Smooth muscle cell (in vitro differentiated cells): ENCODE results near the gene KPRP. TPM values are rescaled to one million over a fixed set of nuclear protein-coding genes. Genes with fewer than 3 reads are reported as not detected.

Experiments used
- DNase-seq: peaks from one replicate; lab custom pipeline; 2025; ENCODE audit not compliant: unreplicated experiment; lab: John Stamatoyannopoulos, UW
- H2AFZ ChIP-seq: fragments of 200-600 bp; sonication (generic); 2 replicates; pipeline ENCODE4 v1.6.0; 2016; ENCODE audit warnings: antibody characterized with exemption, low read depth, mild to moderate bottlenecking
- H3F3A ChIP-seq: fragments of 200-600 bp; sonication (generic); 2 replicates; pipeline ENCODE4 v1.6.0; 2017; ENCODE audit warnings: antibody characterized with exemption, low read depth
- H3K27ac ChIP-seq: fragments of 200-600 bp; sonication (generic); 2 replicates; pipeline ENCODE4 v1.5.1; 2016; ENCODE audit warnings: low read depth, mild to moderate bottlenecking
- H3K27me3 ChIP-seq: fragments of 200-600 bp; sonication (generic); 2 replicates; pipeline ENCODE4 v1.6.1; 2016; ENCODE audit warnings: low read depth, mild to moderate bottlenecking
- H3K36me3 ChIP-seq: fragments of 200-600 bp; sonication (generic); 2 replicates; pipeline ENCODE4 v1.5.1; 2016; ENCODE audit warnings: low read depth
- H3K4me1 ChIP-seq: fragments of 200-600 bp; sonication (generic); 2 replicates; pipeline ENCODE4 v1.5.1; 2016; ENCODE audit warnings: low read depth
- H3K4me2 ChIP-seq: fragments of 200-600 bp; sonication (generic); 2 replicates; pipeline ENCODE4 v1.6.0; 2016; ENCODE audit warnings: mild to moderate bottlenecking
- H3K4me3 ChIP-seq: fragments of 200-600 bp; sonication (generic); 2 replicates; pipeline ENCODE4 v1.5.1; 2016; ENCODE audit warnings: mild to moderate bottlenecking
- H3K79me2 ChIP-seq: fragments of 200-600 bp; sonication (generic); 2 replicates; pipeline ENCODE4 v1.6.0; 2016; ENCODE audit warnings: low read depth, mild to moderate bottlenecking
- H3K9ac ChIP-seq: fragments of 200-600 bp; sonication (generic); 2 replicates; pipeline ENCODE4 v1.6.0; 2016; ENCODE audit warnings: low read depth
- H3K9me3 ChIP-seq: fragments of 200-600 bp; sonication (generic); replicated peaks from 2 replicates; pipeline ENCODE4 v1.5.1; 2016; ENCODE audit warnings: low read depth
- H4K20me1 ChIP-seq: fragments of 200-600 bp; sonication (generic); 2 replicates; pipeline ENCODE4 v1.6.0; 2016; ENCODE audit warnings: low read depth
- WGBS: methylation state at CpG from one replicate; pipeline ENCODE4 v1.1.7; 2016; ENCODE audit warnings: low lambda C conversion rate; 5-methylcytosine and 5-hydroxymethylcytosine counted together
- polyA plus RNA-seq: library from polyadenylated mRNA; unstranded; fragments of >200 nt; fragmentation: Nextera tagmentation; extraction: Ambion mirVana; gene quantifications from 2 replicates; pipeline ENCODE4 v1.2.1, GENCODE V29; 2016
- total RNA-seq: library from RNA; depleted of rRNA; stranded (reverse); fragments of >200 nt; gene quantifications from 2 replicates; pipeline ENCODE4 v1.2.3, GENCODE V29; 2014
- TF ChIP-seq, protein P1 (sequence below): fragments of 200-600 bp; sonication (generic); IDR thresholded peaks from 2 replicates; pipeline ENCODE4 v1.5.1; 2017; ENCODE audit warnings: borderline replicate concordance, mild to moderate bottlenecking, antibody characterized with exemption; ENCODE audit not compliant: insufficient read depth, poor library complexity, severe bottlenecking

Gene KPRP, protein sequence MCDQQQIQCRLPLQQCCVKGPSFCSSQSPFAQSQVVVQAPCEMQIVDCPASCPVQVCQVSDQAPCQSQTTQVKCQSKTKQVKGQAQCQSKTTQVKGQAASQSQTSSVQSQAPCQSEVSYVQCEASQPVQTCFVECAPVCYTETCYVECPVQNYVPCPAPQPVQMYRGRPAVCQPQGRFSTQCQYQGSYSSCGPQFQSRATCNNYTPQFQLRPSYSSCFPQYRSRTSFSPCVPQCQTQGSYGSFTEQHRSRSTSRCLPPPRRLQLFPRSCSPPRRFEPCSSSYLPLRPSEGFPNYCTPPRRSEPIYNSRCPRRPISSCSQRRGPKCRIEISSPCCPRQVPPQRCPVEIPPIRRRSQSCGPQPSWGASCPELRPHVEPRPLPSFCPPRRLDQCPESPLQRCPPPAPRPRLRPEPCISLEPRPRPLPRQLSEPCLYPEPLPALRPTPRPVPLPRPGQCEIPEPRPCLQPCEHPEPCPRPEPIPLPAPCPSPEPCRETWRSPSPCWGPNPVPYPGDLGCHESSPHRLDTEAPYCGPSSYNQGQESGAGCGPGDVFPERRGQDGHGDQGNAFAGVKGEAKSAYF
- not detected in 2 replicates for total RNA-seq
- polyA plus RNA-seq, result not detected in 2 replicates

DNA sequence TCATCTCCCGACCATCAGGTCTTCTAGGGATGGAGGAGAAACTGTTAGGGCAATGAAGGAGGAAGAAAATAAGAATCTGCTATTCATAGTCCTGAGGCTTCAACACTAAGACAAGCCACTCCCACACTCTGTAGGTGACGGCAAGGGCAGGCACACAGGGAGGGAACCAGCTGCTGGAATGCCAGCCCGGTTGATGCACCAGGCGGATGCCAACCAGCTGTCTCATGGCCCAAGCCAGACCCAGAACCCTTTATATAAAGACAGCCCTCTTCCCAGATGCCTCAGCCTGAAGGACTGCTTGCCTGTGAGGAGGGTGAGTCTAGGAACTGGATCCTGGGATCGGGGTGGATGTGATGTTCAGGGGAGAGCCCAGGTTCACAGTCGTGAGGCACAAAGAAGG is at the start of gene KPRP:
Gene KPRP (plus strand): TSS at position 279 of the 400 bp plus-strand sequence. CDS start 1,564 bp downstream, outside the sequence.
- Histone ChIP-seq H4K20me1 (no peaks in the 10 kb centered on the region), H3K27me3 (no peaks in the 10 kb centered on the region), H3K9me3 (no peaks in the 10 kb centered on the region), H3K4me3 (no peak within 1 kb of the TSS), H3K9ac (no peak within 1 kb of the TSS), H3K36me3 (no peaks in the 10 kb centered on the region), H3K4me1 (no peaks in the 10 kb centered on the region), H3K4me2 (no peak within 1 kb of the TSS), H3K27ac (no peak within 1 kb of the TSS), H2AFZ (no peak within 1 kb of the TSS), H3F3A (no peaks in the 10 kb centered on the region), H3K79me2 (no peaks in the 10 kb centered on the region)
- no peak for DNase-seq
- TF ChIP-seq, protein P1, sequence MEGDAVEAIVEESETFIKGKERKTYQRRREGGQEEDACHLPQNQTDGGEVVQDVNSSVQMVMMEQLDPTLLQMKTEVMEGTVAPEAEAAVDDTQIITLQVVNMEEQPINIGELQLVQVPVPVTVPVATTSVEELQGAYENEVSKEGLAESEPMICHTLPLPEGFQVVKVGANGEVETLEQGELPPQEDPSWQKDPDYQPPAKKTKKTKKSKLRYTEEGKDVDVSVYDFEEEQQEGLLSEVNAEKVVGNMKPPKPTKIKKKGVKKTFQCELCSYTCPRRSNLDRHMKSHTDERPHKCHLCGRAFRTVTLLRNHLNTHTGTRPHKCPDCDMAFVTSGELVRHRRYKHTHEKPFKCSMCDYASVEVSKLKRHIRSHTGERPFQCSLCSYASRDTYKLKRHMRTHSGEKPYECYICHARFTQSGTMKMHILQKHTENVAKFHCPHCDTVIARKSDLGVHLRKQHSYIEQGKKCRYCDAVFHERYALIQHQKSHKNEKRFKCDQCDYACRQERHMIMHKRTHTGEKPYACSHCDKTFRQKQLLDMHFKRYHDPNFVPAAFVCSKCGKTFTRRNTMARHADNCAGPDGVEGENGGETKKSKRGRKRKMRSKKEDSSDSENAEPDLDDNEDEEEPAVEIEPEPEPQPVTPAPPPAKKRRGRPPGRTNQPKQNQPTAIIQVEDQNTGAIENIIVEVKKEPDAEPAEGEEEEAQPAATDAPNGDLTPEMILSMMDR, result no peak
- 78% methylated on average over 6 of the region's 6 CpGs for WGBS

DNA sequence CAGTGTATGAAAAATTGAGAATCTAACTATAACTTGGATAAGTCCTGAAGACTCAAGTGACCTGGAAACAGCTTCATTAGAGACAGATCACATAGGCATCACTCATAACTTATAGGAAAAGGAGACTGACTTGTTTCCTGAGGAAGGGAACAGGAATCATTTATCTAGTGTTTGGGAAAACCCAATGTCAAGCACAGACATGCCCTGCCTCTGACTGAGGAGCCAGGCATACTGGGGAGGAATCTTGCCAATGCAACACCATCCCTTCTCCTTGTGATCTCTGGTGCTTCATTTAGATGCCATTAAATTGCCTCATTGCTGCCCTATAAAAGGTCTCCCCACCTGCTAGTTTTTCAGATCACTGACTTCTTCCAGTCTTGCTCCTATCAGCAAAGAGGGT is 39.6 kb upstream of the KPRP start:
- Histone ChIP-seq H3K27ac (no peak overlapping the region), H3K4me2 (no peak overlapping the region), H3K79me2 (no peaks in the 10 kb centered on the region), H3K9ac (no peak overlapping the region), H3K36me3 (no peaks in the 10 kb centered on the region), H2AFZ (no peak overlapping the region), H3K4me3 (no peak overlapping the region), H3K9me3 (peaks cover 3% of the 10 kb centered on the region), H4K20me1 (no peaks in the 10 kb centered on the region), H3K27me3 (no peaks in the 10 kb centered on the region), H3F3A (no peaks in the 10 kb centered on the region), H3K4me1 (no peaks in the 10 kb centered on the region)
- TF ChIP-seq, protein P1, result no peak
- DNase-seq, result no peak

DNA sequence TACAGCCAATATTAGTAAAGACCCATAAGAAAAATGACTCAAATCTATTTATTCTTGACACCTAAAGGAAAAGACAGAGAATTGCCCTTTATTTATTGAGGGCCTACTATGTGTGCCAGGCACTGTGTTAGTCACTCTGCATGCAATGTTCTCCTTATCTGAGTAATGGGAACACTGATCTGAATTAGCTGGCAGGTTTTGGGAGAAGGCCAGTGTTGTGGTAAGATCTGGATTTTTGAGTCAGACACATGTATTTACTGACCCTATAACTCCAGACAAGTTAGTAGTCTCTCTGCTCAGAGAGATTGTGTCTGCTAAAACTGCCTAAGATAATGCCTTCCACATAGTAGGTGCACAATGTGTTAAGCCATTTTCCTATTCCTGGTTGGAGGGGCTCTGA is 32.6 kb upstream of the KPRP start:
- Histone ChIP-seq H3K27ac (no peak overlapping the region), H3F3A (no peaks in the 10 kb centered on the region), H4K20me1 (no peaks in the 10 kb centered on the region), H3K36me3 (no peaks in the 10 kb centered on the region), H3K9me3 (no peaks in the 10 kb centered on the region), H3K4me2 (no peak overlapping the region), H2AFZ (no peak overlapping the region), H3K27me3 (no peaks in the 10 kb centered on the region), H3K4me1 (no peaks in the 10 kb centered on the region), H3K9ac (no peak overlapping the region), H3K4me3 (no peak overlapping the region), H3K79me2 (no peaks in the 10 kb centered on the region)
- no peak for DNase-seq
- TF ChIP-seq, protein P1, result no peak
